WTC11 (cell line): ENCODE measurements around the gene CDH13. TPM values are rescaled to one million over a fixed set of nuclear protein-coding genes. Genes with fewer than 3 reads are reported as not detected.

Experiments
- ATAC-seq: fragments of 200-7000 bp; cut with Tn5 transposase; 2 replicates; pipeline ENCODE4 v1.10.0; 2021; ENCODE audit warnings: mild to moderate bottlenecking, moderate library complexity
- CTCF ChIA-PET: fragments of 300-600 bp; sonication (Branson Sonifier 250); formaldehyde crosslinking; loops from one replicate; lab custom pipeline; 2021; ENCODE audit warnings: antibody characterized with exemption; lab: Charles Lee
- POLR2A ChIA-PET: fragments of 350-600 bp; sonication (Branson Sonifier 250); formaldehyde crosslinking; loops from one replicate; lab custom pipeline; 2021; ENCODE audit warnings: antibody characterized with exemption; lab: Charles Lee
- DNase-seq: peaks from one replicate; pipeline ENCODE4 v3.0.0; 2021; ENCODE audit warnings: low spot score
- H3K27ac Mint-ChIP-seq: 2 replicates; pipeline ENCODE4 v1.8.0; 2021; ENCODE audit warnings: mixed read lengths
- H3K27me3 Mint-ChIP-seq: 2 replicates; pipeline ENCODE4 v1.8.0; 2021; ENCODE audit warnings: low read depth, mild to moderate bottlenecking, moderate library complexity, mixed read lengths
- H3K36me3 Mint-ChIP-seq: 2 replicates; pipeline ENCODE4 v1.8.0; 2021; ENCODE audit warnings: mixed read lengths
- H3K4me1 Mint-ChIP-seq: 2 replicates; pipeline ENCODE4 v1.8.0; 2022; ENCODE audit warnings: mixed read lengths
- H3K4me3 Mint-ChIP-seq: 2 replicates; pipeline ENCODE4 v1.8.0; 2021; ENCODE audit warnings: mild to moderate bottlenecking, moderate library complexity, mixed read lengths
- H3K9me3 Mint-ChIP-seq: 2 replicates; pipeline ENCODE4 v1.8.0; 2021; ENCODE audit warnings: mixed read lengths
- ATF1 ChIP-seq: sonication (generic); formaldehyde crosslinking; IDR thresholded peaks from 2 replicates; pipeline ENCODE4 v1.8.1; 2023; ENCODE audit warnings: mild to moderate bottlenecking, moderate library complexity, missing genetic modification reagents
- CDX4 ChIP-seq: fragments of 250-450 bp; sonication (Bioruptor Pico); IDR thresholded peaks from 2 replicates; pipeline ENCODE4 v1.9.0; 2021; ENCODE audit warnings: moderate library complexity, mild to moderate bottlenecking, inconsistent platforms, borderline replicate concordance
- CREB1 ChIP-seq: sonication (generic); formaldehyde crosslinking; IDR thresholded peaks from 2 replicates; pipeline ENCODE4 v1.8.0; 2023; ENCODE audit warnings: mild to moderate bottlenecking, missing genetic modification reagents
- ELF4 ChIP-seq: sonication (generic); formaldehyde crosslinking; IDR thresholded peaks from 2 replicates; pipeline ENCODE4 v1.8.1; 2022; ENCODE audit warnings: low read depth, mild to moderate bottlenecking, moderate library complexity, missing genetic modification reagents
- ETV6 ChIP-seq: sonication (generic); formaldehyde crosslinking; IDR thresholded peaks from 2 replicates; pipeline ENCODE4 v1.8.1; 2022; ENCODE audit warnings: mild to moderate bottlenecking, missing genetic modification reagents
- GABPB1 ChIP-seq: sonication (generic); formaldehyde crosslinking; IDR thresholded peaks from 2 replicates; pipeline ENCODE4 v1.8.1; 2023; ENCODE audit warnings: mild to moderate bottlenecking, missing genetic modification reagents
- HMGA2 ChIP-seq: fragments of 250-450 bp; sonication (Bioruptor Pico); IDR thresholded peaks from 2 replicates; pipeline ENCODE4 v1.4.0; 2021; ENCODE audit warnings: mild to moderate bottlenecking, moderate library complexity
- JAZF1 ChIP-seq: fragments of 250-450 bp; sonication (Bioruptor Pico); IDR thresholded peaks from 2 replicates; pipeline ENCODE4 v1.9.0; 2021; ENCODE audit warnings: moderate library complexity, mild to moderate bottlenecking, inconsistent platforms
- NFATC4 ChIP-seq: fragments of 250-450 bp; sonication (Bioruptor Pico); IDR thresholded peaks from 2 replicates; pipeline ENCODE4 v1.9.0; 2021; ENCODE audit warnings: mild to moderate bottlenecking
- NFE2L1 ChIP-seq: sonication (generic); formaldehyde crosslinking; IDR thresholded peaks from 2 replicates; pipeline ENCODE4 v1.8.1; 2023; ENCODE audit warnings: missing genetic modification reagents
- OVOL2 ChIP-seq: fragments of 250-450 bp; sonication (Bioruptor Pico); IDR thresholded peaks from 2 replicates; pipeline ENCODE4 v1.9.0; 2021; ENCODE audit warnings: mild to moderate bottlenecking, borderline replicate concordance
- PRRX2 ChIP-seq: fragments of 250-450 bp; sonication (Bioruptor Pico); IDR thresholded peaks from 2 replicates; pipeline ENCODE4 v1.8.0; 2021; ENCODE audit warnings: mild to moderate bottlenecking
- RORB ChIP-seq: fragments of 250-450 bp; sonication (Bioruptor Pico); IDR thresholded peaks from 2 replicates; pipeline ENCODE4 v1.9.0; 2021; ENCODE audit warnings: mild to moderate bottlenecking
- SMAD4 ChIP-seq: sonication (generic); formaldehyde crosslinking; IDR thresholded peaks from 2 replicates; pipeline ENCODE4 v1.8.0; 2022; ENCODE audit warnings: mild to moderate bottlenecking, missing genetic modification reagents
- ZBTB21 ChIP-seq: sonication (generic); formaldehyde crosslinking; IDR thresholded peaks from 2 replicates; pipeline ENCODE4 v1.8.1; 2023; ENCODE audit warnings: mild to moderate bottlenecking, missing genetic modification reagents, borderline replicate concordance
- ZNF138 ChIP-seq: sonication (generic); formaldehyde crosslinking; conservative IDR thresholded peaks from 2 replicates; pipeline ENCODE4 v1.8.1; 2022; ENCODE audit warnings: mild to moderate bottlenecking, moderate library complexity, missing genetic modification reagents
- ZNF281 ChIP-seq: sonication (generic); formaldehyde crosslinking; IDR thresholded peaks from 2 replicates; pipeline ENCODE4 v1.8.0; 2023; ENCODE audit warnings: mild to moderate bottlenecking, missing genetic modification reagents
- ZNF396 ChIP-seq: fragments of 250-450 bp; sonication (Bioruptor Pico); IDR thresholded peaks from 2 replicates; pipeline ENCODE4 v1.8.0; 2021; ENCODE audit warnings: mild to moderate bottlenecking, moderate library complexity, borderline replicate concordance
- ZNF416 ChIP-seq: fragments of 250-450 bp; sonication (Bioruptor Pico); IDR thresholded peaks from 2 replicates; pipeline ENCODE4 v1.9.0; 2021; ENCODE audit warnings: mild to moderate bottlenecking, inconsistent platforms
- ZNF423 ChIP-seq: fragments of 250-450 bp; sonication (Bioruptor Pico); IDR thresholded peaks from 2 replicates; pipeline ENCODE4 v2.1.2; 2022; ENCODE audit warnings: mild to moderate bottlenecking, moderate library complexity
- ZSCAN18 ChIP-seq: fragments of 250-450 bp; sonication (Bioruptor Pico); IDR thresholded peaks from 2 replicates; pipeline ENCODE4 v2.1.2; 2022; ENCODE audit warnings: mild to moderate bottlenecking, moderate library complexity
- total RNA-seq: library from RNA; stranded (reverse); gene quantifications from 3 replicates; pipeline ENCODE4 v1.2.3, GENCODE V29; 2021
- TF ChIP-seq, protein P1 (sequence below): sonication (generic); formaldehyde crosslinking; IDR thresholded peaks from 2 replicates; pipeline ENCODE4 v1.8.1; 2022; ENCODE audit warnings: mild to moderate bottlenecking, moderate library complexity, missing genetic modification reagents
- TF ChIP-seq, protein P2 (sequence below): sonication (generic); formaldehyde crosslinking; IDR thresholded peaks from 2 replicates; pipeline ENCODE4 v1.8.1; 2023; ENCODE audit warnings: mild to moderate bottlenecking, moderate library complexity, missing genetic modification reagents
- TF ChIP-seq, protein P3 (sequence below): sonication (generic); formaldehyde crosslinking; IDR thresholded peaks from 2 replicates; pipeline ENCODE4 v1.8.0; 2022; ENCODE audit warnings: mild to moderate bottlenecking, missing genetic modification reagents
- TF ChIP-seq, protein P4 (sequence below): sonication (generic); formaldehyde crosslinking; IDR thresholded peaks from 2 replicates; pipeline ENCODE4 v1.8.1; 2022; ENCODE audit warnings: missing genetic modification reagents, borderline replicate concordance

The CDH13 gene
- total RNA-seq, 1 experiment from 2014 or later, result 0.81 TPM

- DNase-seq (no peak), ATAC-seq (no peak)
- Mint-ChIP-seq H3K27me3 (no peaks in the 10 kb centered on the region), H3K4me3 (no peak overlapping the region), H3K36me3 (peaks cover 3% of the 10 kb centered on the region; the same call in 1 of the 2 replicates), H3K4me1 (no peaks in the 10 kb centered on the region), H3K9me3 (peaks cover 28% of the 10 kb centered on the region), H3K27ac (no peak overlapping the region)
- ChIA-PET POLR2A (no interaction called here), CTCF (no interaction called here)
- TF ChIP-seq HMGA2 (CRISPR knock-in tag) (no peak), NFE2L1 (CRISPR knock-in tag) (no peak), NFATC4 (CRISPR knock-in tag) (no peak), ZSCAN18 (no peak), ZNF423 (CRISPR knock-in tag) (no peak), ATF1 (CRISPR knock-in tag) (no peak), ZNF416 (CRISPR knock-in tag) (no peak)
- TF ChIP-seq, protein P1, sequence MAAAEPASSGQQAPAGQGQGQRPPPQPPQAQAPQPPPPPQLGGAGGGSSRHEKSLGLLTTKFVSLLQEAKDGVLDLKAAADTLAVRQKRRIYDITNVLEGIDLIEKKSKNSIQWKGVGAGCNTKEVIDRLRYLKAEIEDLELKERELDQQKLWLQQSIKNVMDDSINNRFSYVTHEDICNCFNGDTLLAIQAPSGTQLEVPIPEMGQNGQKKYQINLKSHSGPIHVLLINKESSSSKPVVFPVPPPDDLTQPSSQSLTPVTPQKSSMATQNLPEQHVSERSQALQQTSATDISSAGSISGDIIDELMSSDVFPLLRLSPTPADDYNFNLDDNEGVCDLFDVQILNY (CRISPR knock-in tag), result no peak
Observed at GRCh38 chr16:82857693-82858365, 231.1 kb downstream of the CDH13 start.

DNA sequence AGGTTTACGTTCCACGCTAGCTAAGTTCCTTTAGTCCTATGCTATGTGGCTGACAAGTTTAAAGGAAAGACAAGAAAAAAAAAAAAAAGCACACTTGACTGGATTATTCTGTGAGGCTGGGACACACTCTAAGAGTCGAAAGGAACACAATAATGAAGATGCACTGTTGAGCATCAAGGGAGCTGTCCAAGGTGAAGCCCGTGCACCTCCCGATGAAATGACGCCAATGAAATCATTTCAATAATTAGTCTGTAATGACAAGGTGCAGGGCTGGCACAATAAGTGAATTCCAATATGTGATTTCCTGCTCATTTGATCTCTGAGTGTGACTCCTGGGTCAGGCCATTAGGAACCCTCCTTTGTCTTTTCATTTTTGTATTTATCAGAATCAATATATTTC, 232.9 kb downstream of the CDH13 start:
- POLR2A ChIA-PET, result no interaction called here
- DNase-seq (no peak), ATAC-seq (no peak)
- Mint-ChIP-seq H3K9me3 (peaks cover 45% of the 10 kb centered on the region), H3K27me3 (no peaks in the 10 kb centered on the region), H3K4me1 (no peaks in the 10 kb centered on the region), H3K36me3 (peaks cover 11% of the 10 kb centered on the region)
- CTCF ChIA-PET, result no interaction called here
- no peak for TF ChIP-seq ZNF281
- TF ChIP-seq, protein P2, sequence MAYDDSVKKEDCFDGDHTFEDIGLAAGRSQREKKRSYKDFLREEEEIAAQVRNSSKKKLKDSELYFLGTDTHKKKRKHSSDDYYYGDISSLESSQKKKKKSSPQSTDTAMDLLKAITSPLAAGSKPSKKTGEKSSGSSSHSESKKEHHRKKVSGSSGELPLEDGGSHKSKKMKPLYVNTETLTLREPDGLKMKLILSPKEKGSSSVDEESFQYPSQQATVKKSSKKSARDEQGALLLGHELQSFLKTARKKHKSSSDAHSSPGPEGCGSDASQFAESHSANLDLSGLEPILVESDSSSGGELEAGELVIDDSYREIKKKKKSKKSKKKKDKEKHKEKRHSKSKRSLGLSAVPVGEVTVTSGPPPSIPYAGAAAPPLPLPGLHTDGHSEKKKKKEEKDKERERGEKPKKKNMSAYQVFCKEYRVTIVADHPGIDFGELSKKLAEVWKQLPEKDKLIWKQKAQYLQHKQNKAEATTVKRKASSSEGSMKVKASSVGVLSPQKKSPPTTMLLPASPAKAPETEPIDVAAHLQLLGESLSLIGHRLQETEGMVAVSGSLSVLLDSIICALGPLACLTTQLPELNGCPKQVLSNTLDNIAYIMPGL (CRISPR knock-in tag), result no peak
- TF ChIP-seq, protein P3, sequence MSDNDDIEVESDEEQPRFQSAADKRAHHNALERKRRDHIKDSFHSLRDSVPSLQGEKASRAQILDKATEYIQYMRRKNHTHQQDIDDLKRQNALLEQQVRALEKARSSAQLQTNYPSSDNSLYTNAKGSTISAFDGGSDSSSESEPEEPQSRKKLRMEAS (CRISPR knock-in tag), result no peak
- no peak for TF ChIP-seq ZNF138
- no peak for TF ChIP-seq ZNF423 (CRISPR knock-in tag)
- no peak for TF ChIP-seq ZNF396 (CRISPR knock-in tag)
- TF ChIP-seq, protein P4, sequence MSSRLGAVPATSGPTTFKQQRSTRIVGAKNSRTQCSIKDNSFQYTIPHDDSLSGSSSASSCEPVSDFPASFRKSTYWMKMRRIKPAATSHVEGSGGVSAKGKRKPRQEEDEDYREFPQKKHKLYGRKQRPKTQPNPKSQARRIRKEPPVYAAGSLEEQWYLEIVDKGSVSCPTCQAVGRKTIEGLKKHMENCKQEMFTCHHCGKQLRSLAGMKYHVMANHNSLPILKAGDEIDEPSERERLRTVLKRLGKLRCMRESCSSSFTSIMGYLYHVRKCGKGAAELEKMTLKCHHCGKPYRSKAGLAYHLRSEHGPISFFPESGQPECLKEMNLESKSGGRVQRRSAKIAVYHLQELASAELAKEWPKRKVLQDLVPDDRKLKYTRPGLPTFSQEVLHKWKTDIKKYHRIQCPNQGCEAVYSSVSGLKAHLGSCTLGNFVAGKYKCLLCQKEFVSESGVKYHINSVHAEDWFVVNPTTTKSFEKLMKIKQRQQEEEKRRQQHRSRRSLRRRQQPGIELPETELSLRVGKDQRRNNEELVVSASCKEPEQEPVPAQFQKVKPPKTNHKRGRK (CRISPR knock-in tag), result no peak
- no peak for TF ChIP-seq RORB (CRISPR knock-in tag)
- no peak for TF ChIP-seq NFE2L1 (CRISPR knock-in tag)
- no peak for TF ChIP-seq CDX4 (CRISPR knock-in tag)
- TF ChIP-seq OVOL2, result no peak
- TF ChIP-seq CREB1, result no peak
- no peak for TF ChIP-seq ZNF416 (CRISPR knock-in tag)
- TF ChIP-seq GABPB1 (CRISPR knock-in tag), result no peak
- no peak for TF ChIP-seq JAZF1 (CRISPR knock-in tag)
- no peak for TF ChIP-seq PRRX2 (CRISPR knock-in tag)
- TF ChIP-seq ETV6 (CRISPR knock-in tag), result no peak
- TF ChIP-seq SMAD4 (CRISPR knock-in tag), result no peak
- TF ChIP-seq ELF4 (CRISPR knock-in tag), result no peak
- no peak for TF ChIP-seq ZBTB21 (CRISPR knock-in tag)
- TF ChIP-seq, all 79 proteins: peak for 0
- Mint-ChIP-seq H3K27ac (no peak overlapping the region), H3K4me3 (no peak overlapping the region)
